ENCODE results near the gene TBC1D7. TPM values are rescaled to one million over a fixed set of nuclear protein-coding genes. Genes with fewer than 3 reads are reported as not detected.
A peak's percentile ranks its signal among the peaks of the same experiment; 100 is the strongest.

Gene TBC1D7
- total RNA-seq, 1 donor from 2014 or later: 34.0 TPM

DNA sequence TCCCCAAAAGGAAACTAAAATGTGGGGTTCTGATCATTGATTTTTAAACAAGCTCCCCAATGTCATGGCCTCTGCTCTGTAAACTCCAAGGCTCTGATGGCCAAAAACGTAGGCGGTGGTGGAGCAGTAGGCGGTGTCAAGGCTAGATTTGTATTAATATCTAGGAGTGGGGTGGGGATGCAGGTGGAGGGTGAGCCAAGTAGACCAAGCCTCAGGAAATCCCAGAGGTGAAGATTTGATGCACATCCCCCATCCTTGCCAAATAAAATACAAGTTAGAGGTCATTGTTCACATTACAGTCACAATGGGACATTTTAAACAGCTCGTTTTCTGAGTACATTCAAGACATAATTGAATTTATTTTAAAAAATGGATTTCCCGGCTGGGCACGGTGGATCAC, 30.9 kb upstream of the TBC1D7 start:
- intact Hi-C loops (cut with micrococcal nuclease): no loop called here
- ATAC-seq (peak; percentile 9), DNase-seq (no peak)

DNA sequence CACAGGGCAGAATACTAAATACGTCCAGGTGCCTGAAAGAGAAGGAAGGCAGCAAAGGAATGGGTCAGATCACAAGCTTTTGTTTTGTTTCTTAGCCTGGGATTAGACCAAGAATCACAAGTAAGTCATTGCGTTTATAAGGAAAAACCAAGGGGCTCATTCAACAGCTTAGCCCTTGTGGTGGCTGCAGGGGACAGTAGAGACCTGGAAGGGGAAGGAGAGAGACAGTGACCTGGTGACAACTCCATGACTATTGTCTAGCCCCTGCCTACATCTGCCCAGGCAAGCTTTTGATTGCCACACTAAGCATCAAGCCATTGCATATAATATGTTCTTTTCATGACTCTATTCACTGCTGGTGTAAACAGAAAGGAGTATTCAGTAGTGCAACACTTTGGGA, 30.2 kb upstream of the TBC1D7 start:
- no peak for DNase-seq
- intact Hi-C loops (cut with micrococcal nuclease): no loop called here
- ATAC-seq: no peak

DNA sequence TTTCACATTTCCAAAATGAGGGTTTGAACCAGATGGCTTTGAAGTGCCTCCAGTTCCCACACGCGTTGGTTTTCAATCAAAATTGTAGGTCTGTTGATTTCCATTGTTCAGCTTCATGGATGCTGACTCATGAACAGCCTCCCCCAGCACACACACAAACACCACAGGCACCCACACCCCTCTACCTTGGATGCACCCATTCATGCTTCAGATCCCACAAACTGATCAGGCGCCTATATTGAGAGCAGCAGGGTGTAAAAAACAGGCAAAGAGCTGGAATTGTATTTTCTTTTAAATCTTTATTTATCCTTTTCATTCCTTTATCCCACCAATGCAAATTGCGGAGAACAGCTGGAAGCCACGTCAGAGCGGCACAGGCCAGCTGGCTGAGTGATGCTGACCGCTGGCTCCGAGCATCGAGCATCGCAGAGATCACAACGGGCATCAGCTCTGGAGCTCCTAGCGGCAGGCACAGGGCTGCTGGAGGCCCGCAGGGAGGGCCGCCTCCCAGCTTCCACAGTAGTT, 29.3 kb upstream of the TBC1D7 start:
- DNase-seq: peak; percentile 63
- ATAC-seq: no peak

GRCh38 chr6:13355999-13356785, 27.9 kb upstream of the TBC1D7 start:
- DNase-seq (no peak), ATAC-seq (no peak)
- intact Hi-C loops (cut with micrococcal nuclease): no loop called here

More for the DNA sequence above, 29.3 kb upstream of the TBC1D7 start:
- intact Hi-C loops (cut with micrococcal nuclease): no loop called here

DNA sequence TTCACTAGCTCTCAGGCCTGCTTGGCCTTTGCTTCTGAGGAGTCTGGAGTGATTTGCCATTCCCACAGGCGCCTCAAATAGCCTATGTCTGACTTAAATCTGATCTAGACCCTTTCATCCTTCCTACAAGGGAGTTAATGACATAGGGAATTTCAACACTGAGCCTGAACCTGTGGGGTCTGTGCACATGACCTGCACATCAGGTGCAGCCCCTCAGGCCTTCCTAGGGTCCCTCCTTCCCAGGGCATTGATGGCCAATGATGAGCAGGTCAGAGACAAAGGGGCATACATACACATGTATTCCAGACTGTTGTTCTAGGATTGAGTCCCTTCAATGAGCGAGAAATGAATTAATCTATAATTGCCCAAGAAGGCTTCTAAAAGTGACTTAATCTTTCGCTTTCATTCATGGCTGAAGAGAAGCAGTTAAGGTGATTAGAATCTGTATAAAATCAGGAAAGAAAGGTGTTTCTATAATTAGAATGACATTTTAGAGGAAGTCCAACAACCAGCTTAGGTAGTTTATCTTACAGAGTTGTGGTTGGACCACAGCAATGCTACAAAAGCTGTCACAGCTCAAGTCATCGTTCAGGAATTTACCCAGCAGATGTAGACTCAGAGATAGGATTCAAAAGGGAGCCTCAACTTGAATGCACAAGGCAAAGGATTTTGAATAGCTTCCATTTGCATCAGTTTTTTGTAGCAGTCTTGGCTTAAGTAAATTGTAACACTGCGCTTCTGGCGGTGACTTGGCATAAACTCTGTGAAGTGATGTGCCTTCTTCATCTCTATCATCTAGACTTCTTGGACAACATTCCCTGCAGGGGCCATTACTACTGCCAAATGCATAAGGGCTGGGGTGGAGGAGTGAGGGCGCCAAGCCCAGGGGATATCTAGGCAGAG, 27.0 kb upstream of the TBC1D7 start:
- no peak for DNase-seq
- ATAC-seq: peak; percentile 59
- intact Hi-C loops (cut with micrococcal nuclease): no loop called here

GRCh38 chr6:13354331-13355042, 26.1 kb upstream of the TBC1D7 start:
- intact Hi-C loops (cut with micrococcal nuclease): no loop called here
- DNase-seq (no peak), ATAC-seq (peak; percentile 30)

- DNase-seq (no peak), ATAC-seq (no peak)
- intact Hi-C loops (cut with micrococcal nuclease): no loop called here
These were observed 23.8 kb upstream of the TBC1D7 start for GRCh38 chr6:13352165-13352564.

DNA sequence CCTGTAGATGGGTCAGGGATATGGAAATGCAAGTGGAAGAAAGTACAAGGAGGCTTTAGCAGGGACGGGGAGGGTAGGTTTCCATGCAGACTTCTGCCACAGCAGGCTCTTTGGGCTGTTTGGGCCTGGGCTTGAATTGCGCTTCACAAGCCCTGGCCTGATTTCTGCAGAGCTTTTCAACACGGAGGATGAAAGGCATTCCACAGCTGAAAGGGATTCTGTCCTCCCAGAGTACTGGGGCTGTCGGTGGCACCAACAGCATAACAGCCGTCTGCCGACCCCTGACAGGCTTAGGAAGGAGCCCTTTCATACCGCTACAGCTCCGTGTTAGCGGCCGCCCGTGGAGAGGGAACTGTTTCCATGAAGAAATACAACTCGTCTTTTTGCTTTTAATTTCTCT, 22.9 kb upstream of the TBC1D7 start:
- intact Hi-C loops (cut with micrococcal nuclease): no loop called here

DNA sequence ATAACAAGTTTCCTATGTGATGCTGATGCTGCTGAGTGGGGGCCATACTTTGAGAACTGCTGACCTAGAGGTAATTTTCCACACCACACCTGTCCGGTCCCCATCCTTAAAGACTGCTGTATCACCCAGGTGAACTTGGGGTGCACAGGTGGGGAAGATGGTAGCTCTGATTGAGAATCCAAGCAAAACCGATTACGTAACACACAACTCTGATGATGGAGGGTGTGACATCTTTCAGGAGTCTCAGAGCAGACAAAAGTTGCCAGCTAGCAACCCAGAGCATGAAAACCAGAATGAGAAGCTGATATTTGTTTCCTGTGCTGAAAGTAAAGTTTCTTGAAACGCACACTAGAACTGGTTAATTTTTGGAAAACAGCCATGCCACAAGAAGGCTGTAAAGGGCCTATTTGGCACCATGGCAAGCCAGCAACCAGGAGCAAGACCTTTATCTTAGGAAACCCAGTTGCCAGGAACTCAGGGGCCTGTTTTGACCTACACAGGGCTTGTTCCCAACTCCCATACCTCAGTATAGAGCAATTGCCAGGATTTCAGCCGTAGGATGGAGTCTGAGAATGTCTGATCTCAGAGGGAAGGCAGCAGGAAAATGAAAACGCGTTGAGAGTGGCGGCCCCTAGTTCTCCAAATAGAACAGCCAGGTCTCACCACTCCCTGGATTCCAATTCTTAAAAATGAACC, 21.6 kb upstream of the TBC1D7 start:
- intact Hi-C loops (cut with micrococcal nuclease): no loop called here
- peak; percentile 61 for ATAC-seq
- no peak for DNase-seq

More for the DNA sequence above, 22.9 kb upstream of the TBC1D7 start:
- no peak for ATAC-seq
- DNase-seq: no peak

- DNase-seq: no peak
- ATAC-seq: no peak
- intact Hi-C loops (cut with micrococcal nuclease): no loop called here
These were observed 20.2 kb upstream of the TBC1D7 start for GRCh38 chr6:13348334-13349113.

DNA sequence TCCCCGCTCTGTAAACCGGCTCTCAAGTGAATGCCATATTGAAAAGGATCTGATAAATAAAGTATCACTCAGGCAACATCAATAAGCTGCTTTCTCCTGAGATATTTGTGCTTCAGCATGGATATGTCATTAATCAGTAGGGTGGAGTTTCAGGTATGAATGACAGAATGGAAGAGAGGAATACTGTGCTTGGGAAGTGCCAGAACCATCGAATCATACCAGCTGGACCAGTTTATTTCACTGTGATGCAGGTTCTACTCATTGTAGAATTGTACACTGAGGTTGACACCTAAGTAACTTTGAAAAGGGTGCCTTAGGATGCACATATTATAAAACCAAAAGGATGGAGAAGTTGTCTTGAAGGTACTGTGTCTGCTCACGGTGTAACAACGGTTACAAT, 17.9 kb upstream of the TBC1D7 start:
- intact Hi-C loops (cut with micrococcal nuclease): no loop called here
- ATAC-seq: no peak

DNA sequence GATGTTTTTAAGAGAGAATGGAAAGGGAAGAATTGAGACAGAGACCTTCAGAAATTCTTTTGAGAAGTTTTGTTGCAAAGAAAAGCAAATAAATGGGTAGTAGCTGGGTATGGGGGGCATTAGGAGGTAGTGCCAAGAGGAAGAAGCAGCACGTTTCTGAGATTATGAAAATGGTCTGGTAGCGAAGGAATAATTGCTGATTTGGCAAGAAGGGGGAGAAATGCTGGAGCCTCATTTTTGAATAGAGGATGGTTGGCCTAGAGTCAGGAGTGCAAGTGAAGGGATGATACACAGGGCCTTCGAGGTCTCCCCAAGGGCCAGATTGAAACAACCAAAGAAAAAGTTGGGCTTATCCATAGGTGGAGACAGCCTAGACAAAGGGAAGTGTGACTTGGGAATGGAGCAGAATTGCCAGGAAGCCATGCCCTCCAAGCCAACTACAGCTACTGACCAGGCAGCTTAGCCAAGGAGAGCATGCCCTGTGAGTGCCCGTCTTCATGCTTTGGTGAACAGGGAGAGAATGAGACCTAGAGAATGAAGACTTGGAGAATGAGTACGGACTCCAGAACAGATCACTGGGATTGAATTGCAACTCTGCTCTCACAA, 14.2 kb upstream of the TBC1D7 start:
- no peak for ATAC-seq
- intact Hi-C loops (cut with micrococcal nuclease): no loop called here

More for the DNA sequence above, 17.9 kb upstream of the TBC1D7 start:
- no peak for DNase-seq

GRCh38 chr6:13339863-13340630, 11.7 kb upstream of the TBC1D7 start:
- ATAC-seq: no peak

More for the DNA sequence above, 14.2 kb upstream of the TBC1D7 start:
- no peak for DNase-seq

DNA sequence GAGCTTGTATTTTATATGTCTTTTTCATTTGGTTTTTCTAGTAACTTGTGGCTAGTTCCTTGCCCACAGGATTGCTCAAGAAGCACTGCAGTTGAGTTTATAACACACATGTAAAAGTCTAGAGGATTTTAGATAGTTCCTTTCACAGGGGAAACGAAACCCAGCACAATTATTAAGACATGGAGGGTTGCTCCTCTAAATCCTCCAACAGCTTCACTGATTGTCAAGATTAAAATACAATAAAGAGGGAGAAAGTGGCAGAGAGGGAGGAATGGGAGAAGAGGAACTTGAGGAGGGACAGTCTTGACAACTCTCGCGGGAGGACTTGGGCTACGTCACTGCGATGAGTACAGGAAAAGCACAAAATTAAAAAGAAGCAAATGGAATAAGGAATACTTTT, 9.7 kb upstream of the TBC1D7 start:
- DNase-seq (no peak), ATAC-seq (no peak)
- intact Hi-C loops (cut with micrococcal nuclease): loop anchor here (5.0 kb wide), 1 partner anchor 199 kb away; no protein-coding TSS in a partner anchor

More at GRCh38 chr6:13339863-13340630, 11.7 kb upstream of the TBC1D7 start:
- DNase-seq: no peak
- intact Hi-C loops (cut with micrococcal nuclease): loop anchor here (5.0 kb wide), 1 partner anchor 197 kb away; no protein-coding TSS in a partner anchor

- ATAC-seq (peak; percentile 74), DNase-seq (peak; percentile 89)
- intact Hi-C loops (cut with micrococcal nuclease): loop anchor here (5.0 kb wide), 1 partner anchor 201 kb away; no protein-coding TSS in a partner anchor
These were observed 8.2 kb upstream of the TBC1D7 start for GRCh38 chr6:13336553-13336952.

GRCh38 chr6:13334953-13335352, 6.6 kb upstream of the TBC1D7 start:
- peak; percentile 13 for ATAC-seq

GRCh38 chr6:13332349-13332706, 4.0 kb upstream of the TBC1D7 start:
- DNase-seq (no peak), ATAC-seq (no peak)
- intact Hi-C loops (cut with micrococcal nuclease): no loop called here

More at GRCh38 chr6:13334953-13335352, 6.6 kb upstream of the TBC1D7 start:
- no peak for DNase-seq
- intact Hi-C loops (cut with micrococcal nuclease): loop anchor here (5.0 kb wide), 1 partner anchor 202 kb away; no protein-coding TSS in a partner anchor
